ENCODE measurements around the gene ARMC5. TPM values are rescaled to one million over a fixed set of nuclear protein-coding genes. Genes with fewer than 3 reads are reported as not detected.
"Not testable (repeated sequence)": the region's sequence is repeated elsewhere in the genome, so short reads cannot be mapped to it uniquely, and the experiment has no call there.

Gene ARMC5
- total RNA-seq, 2 experiments from 2014 or later = 18.9 to 19.1 TPM

- POLR2A ChIA-PET = interaction anchor here (0.8 kb wide), 1 partner anchor 13 kb away, joined by 3 read pairs; no protein-coding TSS in a partner anchor
- DNase-seq (no peak), ATAC-seq (no peak)
- peaks cover 20% of the 10 kb centered on the region for H3K4me1 Mint-ChIP-seq (ENCODE audit: low read depth)
- CTCF ChIA-PET = no interaction called here
- no peaks in the 10 kb centered on the region for H3K9me3 Mint-ChIP-seq (ENCODE audit: insufficient read depth)
- no peak overlapping the region for H3K27ac Mint-ChIP-seq
- no peaks in the 10 kb centered on the region for H3K36me3 Mint-ChIP-seq (ENCODE audit: low read depth)
- H3K4me3 Mint-ChIP-seq = no peak overlapping the region
- H3K27me3 Mint-ChIP-seq (ENCODE audit: low read depth) = peaks cover 33% of the 10 kb centered on the region
Observed at GRCh38 chr16:31480851-31481536, 21.7 kb downstream of the ARMC5 start.

GRCh38 chr16:31483081-31483480 is 23.8 kb downstream of the ARMC5 start, which contains the start of gene SLC5A2:
TSS of gene SLC5A2 (plus strand) at chr16:31483123. CDS start at chr16:31483137, 14 bp downstream.
- no peaks in the 10 kb centered on the region for H3K9me3 Mint-ChIP-seq (ENCODE audit: insufficient read depth)
- H3K36me3 Mint-ChIP-seq (ENCODE audit: low read depth) = no peaks in the 10 kb centered on the region
- POLR2A ChIA-PET = no interaction called here
- H3K4me3 Mint-ChIP-seq = no peak within 1 kb of the TSS
- no peak for ATAC-seq
- no peak within 1 kb of the TSS for H3K27ac Mint-ChIP-seq
- CTCF ChIA-PET = no interaction called here
- H3K4me1 Mint-ChIP-seq (ENCODE audit: low read depth) = peaks cover 8% of the 10 kb centered on the region
- no peak for DNase-seq
- peaks cover 31% of the 10 kb centered on the region for H3K27me3 Mint-ChIP-seq (ENCODE audit: low read depth)

- POLR2A ChIA-PET; H3K36me3 Mint-ChIP-seq (ENCODE audit: low read depth); H3K4me3 Mint-ChIP-seq; ATAC-seq; H3K9me3 Mint-ChIP-seq (ENCODE audit: insufficient read depth); H3K4me1 Mint-ChIP-seq (ENCODE audit: low read depth); DNase-seq; CTCF ChIA-PET; H3K27ac Mint-ChIP-seq: not testable (repeated sequence)
- H3K27me3 Mint-ChIP-seq (ENCODE audit: low read depth) = peaks cover 28% of the 10 kb centered on the region
Observed at GRCh38 chr16:31484048-31484447, 24.7 kb downstream of the ARMC5 start.

- peaks cover 25% of the 10 kb centered on the region for H3K27me3 Mint-ChIP-seq (ENCODE audit: low read depth)
- peaks cover 9% of the 10 kb centered on the region for H3K4me1 Mint-ChIP-seq (ENCODE audit: low read depth)
- no peak overlapping the region for H3K27ac Mint-ChIP-seq
- no peaks in the 10 kb centered on the region for H3K9me3 Mint-ChIP-seq (ENCODE audit: insufficient read depth)
- ChIA-PET POLR2A (interaction anchor here (0.6 kb wide), 1 partner anchor 38 kb away, joined by 3 read pairs; no protein-coding TSS in a partner anchor), CTCF (no interaction called here)
- ATAC-seq = no peak
- no peak for DNase-seq
- no peak overlapping the region for H3K4me3 Mint-ChIP-seq
- H3K36me3 Mint-ChIP-seq (ENCODE audit: low read depth) = peaks cover 1% of the 10 kb centered on the region
Observed at GRCh38 chr16:31484491-31485171, 25.3 kb downstream of the ARMC5 start.

GRCh38 chr16:31485571-31485970 is 26.3 kb downstream of the ARMC5 start:
- H3K27me3 Mint-ChIP-seq (ENCODE audit: low read depth) = peaks cover 23% of the 10 kb centered on the region
- H3K4me3 Mint-ChIP-seq = no peak overlapping the region
- CTCF ChIA-PET = no interaction called here
- peaks cover 3% of the 10 kb centered on the region for H3K36me3 Mint-ChIP-seq (ENCODE audit: low read depth)
- no peaks in the 10 kb centered on the region for H3K9me3 Mint-ChIP-seq (ENCODE audit: insufficient read depth)
- POLR2A ChIA-PET = interaction anchor here (1.3 kb wide), 1 partner anchor 388 kb away, joined by 3 read pairs; the partner anchor contains the start of gene ZNF267
- DNase-seq (no peak), ATAC-seq (no peak)
- no peak overlapping the region for H3K27ac Mint-ChIP-seq
- H3K4me1 Mint-ChIP-seq (ENCODE audit: low read depth) = peaks cover 11% of the 10 kb centered on the region

- ChIA-PET POLR2A (interaction anchor here (1.0 to 1.3 kb wide), 2 partner anchors 26 to 388 kb away, joined by 3 read pairs; partner anchors contain the start of genes ARMC5 and ZNF267), CTCF (no interaction called here)
Observed at GRCh38 chr16:31486045-31486444, 26.7 kb downstream of the ARMC5 start.

GRCh38 chr16:31487071-31487719 is 27.9 kb downstream of the ARMC5 start:
- H3K36me3 Mint-ChIP-seq (ENCODE audit: low read depth) = peaks cover 5% of the 10 kb centered on the region
- ATAC-seq (no peak), DNase-seq (no peak)
- peak overlapping the region; percentile 79 for H3K4me3 Mint-ChIP-seq
- no peak overlapping the region for H3K27ac Mint-ChIP-seq
- peaks cover 11% of the 10 kb centered on the region for H3K4me1 Mint-ChIP-seq (ENCODE audit: low read depth)
- H3K27me3 Mint-ChIP-seq (ENCODE audit: low read depth) = peaks cover 12% of the 10 kb centered on the region
- ChIA-PET POLR2A (interaction anchor here (0.6 to 2.4 kb wide), 2 partner anchors 10 to 711 kb away, joined by 3 to 9 read pairs; no protein-coding TSS in a partner anchor), CTCF (interaction anchor here (1.3 to 1.4 kb wide), 2 partner anchors 27 to 29 kb away, joined by 3 to 6 read pairs; no protein-coding TSS in a partner anchor)
- no peaks in the 10 kb centered on the region for H3K9me3 Mint-ChIP-seq (ENCODE audit: insufficient read depth)

More at GRCh38 chr16:31486045-31486444, 26.7 kb downstream of the ARMC5 start:
- Mint-ChIP-seq H3K4me1 (ENCODE audit: low read depth) (peaks cover 11% of the 10 kb centered on the region), H3K27me3 (ENCODE audit: low read depth) (peaks cover 18% of the 10 kb centered on the region), H3K9me3 (ENCODE audit: insufficient read depth) (no peaks in the 10 kb centered on the region), H3K36me3 (ENCODE audit: low read depth) (peaks cover 5% of the 10 kb centered on the region), H3K27ac (no peak overlapping the region), H3K4me3 (no peak overlapping the region)
- ATAC-seq = no peak
- no peak for DNase-seq

- POLR2A ChIA-PET = interaction anchor here (2.4 kb wide), 1 partner anchor 11 kb away, joined by 9 read pairs; no protein-coding TSS in a partner anchor
- no peaks in the 10 kb centered on the region for H3K9me3 Mint-ChIP-seq (ENCODE audit: insufficient read depth)
- peak overlapping the region; percentile 79 for H3K4me3 Mint-ChIP-seq
- H3K4me1 Mint-ChIP-seq (ENCODE audit: low read depth) = peaks cover 11% of the 10 kb centered on the region
- peaks cover 5% of the 10 kb centered on the region for H3K36me3 Mint-ChIP-seq (ENCODE audit: low read depth)
- DNase-seq (peak; percentile 72), ATAC-seq (peak; percentile 96)
- CTCF ChIA-PET = interaction anchor here (1.3 to 1.4 kb wide), 2 partner anchors 27 to 29 kb away, joined by 3 to 6 read pairs; no protein-coding TSS in a partner anchor
- peaks cover 8% of the 10 kb centered on the region for H3K27me3 Mint-ChIP-seq (ENCODE audit: low read depth)
- H3K27ac Mint-ChIP-seq = peak overlapping the region; percentile 69
Observed at GRCh38 chr16:31487720-31488467, 28.6 kb downstream of the ARMC5 start.

- CTCF ChIA-PET = interaction anchor here (1.4 kb wide), 1 partner anchor 28 kb away, joined by 6 read pairs; no protein-coding TSS in a partner anchor
- POLR2A ChIA-PET = interaction anchor here (1.6 to 2.4 kb wide), 2 partner anchors 12 to 20 kb away, joined by 4 to 9 read pairs; partner anchors contain the start of gene RUSF1
- Mint-ChIP-seq H3K4me3 (no peak overlapping the region), H3K27me3 (ENCODE audit: low read depth) (peaks cover 8% of the 10 kb centered on the region), H3K27ac (no peak overlapping the region), H3K9me3 (ENCODE audit: insufficient read depth) (no peaks in the 10 kb centered on the region), H3K4me1 (ENCODE audit: low read depth) (peaks cover 11% of the 10 kb centered on the region), H3K36me3 (ENCODE audit: low read depth) (peaks cover 5% of the 10 kb centered on the region)
- ATAC-seq (no peak), DNase-seq (no peak)
Observed at GRCh38 chr16:31488468-31489297, 29.4 kb downstream of the ARMC5 start.

- ATAC-seq (no peak), DNase-seq (no peak)
- Mint-ChIP-seq H3K36me3 (ENCODE audit: low read depth) (peaks cover 5% of the 10 kb centered on the region), H3K4me1 (ENCODE audit: low read depth) (peaks cover 11% of the 10 kb centered on the region), H3K27me3 (ENCODE audit: low read depth) (peaks cover 8% of the 10 kb centered on the region), H3K9me3 (ENCODE audit: insufficient read depth) (no peaks in the 10 kb centered on the region), H3K4me3 (no peak overlapping the region), H3K27ac (no peak overlapping the region)
- ChIA-PET POLR2A (interaction anchor here (1.6 kb wide), 1 partner anchor 19 kb away, joined by 4 read pairs; the partner anchor contains the start of gene RUSF1), CTCF (interaction anchor here (1.0 kb wide), 1 partner anchor 28 kb away, joined by 3 read pairs; no protein-coding TSS in a partner anchor)
Observed at GRCh38 chr16:31489298-31489564, 29.9 kb downstream of the ARMC5 start.

Data from activated CD8-positive, alpha-beta T cell treated with anti-CD3 and anti-CD28 coated beads, Interleukin-2, amount 10 ng/mL, durations not matched to agents 7 days and 5 days (primary cell).